Endothelial cell of umbilical vein (primary cell): ENCODE measurements around the gene SLMAP.

Experiments
- EZH2 ChIP-seq: IDR thresholded peaks from 2 replicates; pipeline ENCODE4 v1.6.1; 2012; ENCODE audit warnings: borderline replicate concordance, low read depth, mild to moderate bottlenecking, moderate library complexity, low read length, inconsistent platforms; ENCODE audit not compliant: severe bottlenecking
- JUN ChIP-seq: IDR thresholded peaks from 2 replicates; pipeline ENCODE4 v1.6.1; 2011; ENCODE audit warnings: borderline replicate concordance, low read depth; ENCODE audit not compliant: insufficient read length, insufficient read depth
- POLR2A ChIP-seq: IDR thresholded peaks from 2 replicates; pipeline ENCODE4 v1.6.1; 2012; ENCODE audit warnings: low read depth, mild to moderate bottlenecking, control low read depth, low read length
- POLR2AphosphoS5 ChIP-seq: IDR thresholded peaks from 2 replicates; pipeline ENCODE4 v1.6.1; 2012; ENCODE audit warnings: low read depth, mild to moderate bottlenecking, control low read depth, low read length, moderate library complexity; ENCODE audit not compliant: insufficient read depth
- TF ChIP-seq, protein P1 (sequence below): IDR thresholded peaks from 2 replicates; pipeline ENCODE4 v1.6.1; 2011; ENCODE audit not compliant: insufficient read depth, insufficient read length
- TF ChIP-seq, protein P2 (sequence below), 2 donors: IDR thresholded peaks; 1 replicate in 1 of 2; 2 replicates in 1 of 2; pipeline ENCODE4 v1.5.1; 2011; ENCODE audit warnings: low read length in 2 of 2, mild to moderate bottlenecking in 2 of 2, moderate library complexity in 2 of 2, control low read depth in 1 of 2, inconsistent platforms in 1 of 2, low read depth in 1 of 2; ENCODE audit not compliant: insufficient read depth in 1 of 2; ENCODE audit errors: extremely low read depth in 1 of 2

DNA sequence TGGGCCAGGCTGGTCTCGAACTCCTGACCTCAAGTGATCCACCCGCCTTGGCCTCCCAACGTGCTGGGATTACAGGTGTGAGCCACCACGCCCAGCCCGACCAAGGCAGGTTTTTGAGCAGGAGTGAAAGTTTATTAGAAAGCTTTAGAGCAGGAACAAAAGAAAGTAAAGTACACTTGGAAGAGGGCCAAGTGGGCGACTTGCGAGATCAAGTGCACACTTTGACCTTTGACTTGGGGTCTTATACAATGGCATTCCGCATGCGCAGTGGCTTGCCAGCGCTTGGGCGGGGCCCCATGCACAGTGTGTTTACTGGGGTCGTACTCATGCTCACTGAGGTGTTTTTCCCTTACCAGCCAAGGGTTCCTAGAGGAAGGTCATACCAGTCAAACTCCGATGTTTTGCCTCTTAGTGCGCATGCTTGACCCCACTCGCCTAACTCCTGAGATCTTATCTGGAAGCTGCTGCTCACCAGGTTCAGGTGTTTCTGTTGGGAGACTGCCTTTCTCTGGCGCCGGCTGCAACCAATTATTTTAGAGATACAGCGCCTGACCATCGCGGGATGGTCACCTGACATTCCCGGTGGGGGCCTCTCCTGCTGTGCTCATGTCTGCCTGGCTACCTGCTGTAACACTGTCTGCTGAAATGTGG is 205.2 kb downstream of the SLMAP start:
- TF ChIP-seq, protein P1, sequence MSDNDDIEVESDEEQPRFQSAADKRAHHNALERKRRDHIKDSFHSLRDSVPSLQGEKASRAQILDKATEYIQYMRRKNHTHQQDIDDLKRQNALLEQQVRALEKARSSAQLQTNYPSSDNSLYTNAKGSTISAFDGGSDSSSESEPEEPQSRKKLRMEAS = no peak
- TF ChIP-seq, protein P2, sequence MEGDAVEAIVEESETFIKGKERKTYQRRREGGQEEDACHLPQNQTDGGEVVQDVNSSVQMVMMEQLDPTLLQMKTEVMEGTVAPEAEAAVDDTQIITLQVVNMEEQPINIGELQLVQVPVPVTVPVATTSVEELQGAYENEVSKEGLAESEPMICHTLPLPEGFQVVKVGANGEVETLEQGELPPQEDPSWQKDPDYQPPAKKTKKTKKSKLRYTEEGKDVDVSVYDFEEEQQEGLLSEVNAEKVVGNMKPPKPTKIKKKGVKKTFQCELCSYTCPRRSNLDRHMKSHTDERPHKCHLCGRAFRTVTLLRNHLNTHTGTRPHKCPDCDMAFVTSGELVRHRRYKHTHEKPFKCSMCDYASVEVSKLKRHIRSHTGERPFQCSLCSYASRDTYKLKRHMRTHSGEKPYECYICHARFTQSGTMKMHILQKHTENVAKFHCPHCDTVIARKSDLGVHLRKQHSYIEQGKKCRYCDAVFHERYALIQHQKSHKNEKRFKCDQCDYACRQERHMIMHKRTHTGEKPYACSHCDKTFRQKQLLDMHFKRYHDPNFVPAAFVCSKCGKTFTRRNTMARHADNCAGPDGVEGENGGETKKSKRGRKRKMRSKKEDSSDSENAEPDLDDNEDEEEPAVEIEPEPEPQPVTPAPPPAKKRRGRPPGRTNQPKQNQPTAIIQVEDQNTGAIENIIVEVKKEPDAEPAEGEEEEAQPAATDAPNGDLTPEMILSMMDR (IDR thresholded peaks at IDR 0.05; ENCODE audit: extremely low read depth in 1 of 2, insufficient read depth in 1 of 2, low read depth in 1 of 2, low read length in 2 of 2) = no peak
- TF ChIP-seq POLR2A (no peak), POLR2AphosphoS5 (no peak), EZH2 (no peak), JUN (no peak)
